ENCODE data around the gene SLC66A2. TPM values are rescaled to one million over a fixed set of nuclear protein-coding genes. Genes with fewer than 3 reads are reported as not detected.

SLC66A2 gene
- total RNA-seq, 1 experiment from 2014 or later: 21.7 TPM

GRCh38 chr18:79883461-79884293 lies 67.8 kb downstream of the SLC66A2 start:
- ChIA-PET POLR2A (no interaction called here), CTCF (no interaction called here)
- H3K27ac Mint-ChIP-seq (ENCODE audit: low read depth, unreplicated experiment): no peak overlapping the region
- H3K27me3 Mint-ChIP-seq (ENCODE audit: insufficient read depth, unreplicated experiment): no peaks in the 10 kb centered on the region
- peaks cover 4% of the 10 kb centered on the region for H3K36me3 Mint-ChIP-seq (ENCODE audit: insufficient read depth, unreplicated experiment)
- H3K4me1 Mint-ChIP-seq (ENCODE audit: insufficient read depth, unreplicated experiment): no peaks in the 10 kb centered on the region
- no TSS peak for BruUV-seq (replicated peaks)
- DNase-seq (ENCODE audit: unreplicated experiment): no peak
- no peaks in the 10 kb centered on the region for H3K9me3 Mint-ChIP-seq (ENCODE audit: unreplicated experiment)
- TF ChIP-seq CTCF (IDR thresholded peaks at IDR 0.05; ENCODE audit: unreplicated experiment): no peak
- intact Hi-C loops (cut with micrococcal nuclease): no loop called here
- H3K4me3 Mint-ChIP-seq (ENCODE audit: unreplicated experiment): no peak overlapping the region

- no peak for DNase-seq (ENCODE audit: unreplicated experiment)
- Mint-ChIP-seq H3K27me3 (ENCODE audit: insufficient read depth, unreplicated experiment) (no peaks in the 10 kb centered on the region), H3K4me3 (ENCODE audit: unreplicated experiment) (no peak overlapping the region), H3K27ac (ENCODE audit: low read depth, unreplicated experiment) (no peak overlapping the region), H3K36me3 (ENCODE audit: insufficient read depth, unreplicated experiment) (peaks cover 4% of the 10 kb centered on the region), H3K4me1 (ENCODE audit: insufficient read depth, unreplicated experiment) (no peaks in the 10 kb centered on the region), H3K9me3 (ENCODE audit: unreplicated experiment) (no peaks in the 10 kb centered on the region)
- CTCF ChIA-PET: no interaction called here
- no peak for TF ChIP-seq CTCF (IDR thresholded peaks at IDR 0.05; ENCODE audit: unreplicated experiment)
- intact Hi-C loops (cut with micrococcal nuclease): no loop called here
- no TSS peak for BruUV-seq (replicated peaks)
- POLR2A ChIA-PET: interaction anchor here (0.5 kb wide), 1 partner anchor 261 kb away, joined by 3 read pairs; no protein-coding TSS in a partner anchor
Measured at GRCh38 chr18:79882522-79883241, 68.8 kb downstream of the SLC66A2 start.

- Mint-ChIP-seq H3K36me3 (ENCODE audit: insufficient read depth, unreplicated experiment) (peaks cover 4% of the 10 kb centered on the region), H3K27me3 (ENCODE audit: insufficient read depth, unreplicated experiment) (no peaks in the 10 kb centered on the region), H3K27ac (ENCODE audit: low read depth, unreplicated experiment) (no peak overlapping the region), H3K4me1 (ENCODE audit: insufficient read depth, unreplicated experiment) (no peaks in the 10 kb centered on the region), H3K4me3 (ENCODE audit: unreplicated experiment) (no peak overlapping the region), H3K9me3 (ENCODE audit: unreplicated experiment) (no peaks in the 10 kb centered on the region)
- no peak for TF ChIP-seq CTCF (IDR thresholded peaks at IDR 0.05; ENCODE audit: unreplicated experiment)
- intact Hi-C loops (cut with micrococcal nuclease): no loop called here
- DNase-seq (ENCODE audit: unreplicated experiment): no peak
- CTCF ChIA-PET: interaction anchor here (0.7 kb wide), 1 partner anchor 56 kb away, joined by 3 read pairs; no protein-coding TSS in a partner anchor
- BruUV-seq (replicated peaks): no TSS peak
- POLR2A ChIA-PET: no interaction called here
Measured at GRCh38 chr18:79881695-79882094, 69.8 kb downstream of the SLC66A2 start.

GRCh38 chr18:79879566-79879965 lies 71.9 kb downstream of the SLC66A2 start:
- H3K4me3 Mint-ChIP-seq (ENCODE audit: unreplicated experiment): no peak overlapping the region

More at GRCh38 chr18:79879566-79879965, 71.9 kb downstream of the SLC66A2 start:
- Mint-ChIP-seq H3K27me3 (ENCODE audit: insufficient read depth, unreplicated experiment) (no peaks in the 10 kb centered on the region), H3K27ac (ENCODE audit: low read depth, unreplicated experiment) (no peak overlapping the region), H3K9me3 (ENCODE audit: unreplicated experiment) (no peaks in the 10 kb centered on the region), H3K36me3 (ENCODE audit: insufficient read depth, unreplicated experiment) (peaks cover 4% of the 10 kb centered on the region), H3K4me1 (ENCODE audit: insufficient read depth, unreplicated experiment) (no peaks in the 10 kb centered on the region)
- DNase-seq (ENCODE audit: unreplicated experiment): no peak
- ChIA-PET POLR2A (no interaction called here), CTCF (no interaction called here)
- no peak for TF ChIP-seq CTCF (IDR thresholded peaks at IDR 0.05; ENCODE audit: unreplicated experiment)
- no TSS peak for BruUV-seq (replicated peaks)
- intact Hi-C loops (cut with micrococcal nuclease): no loop called here
